Endothelial cell of umbilical vein (primary cell): Measurements from ENCODE around the gene SPRY4. TPM values are rescaled to one million over a fixed set of nuclear protein-coding genes. Genes with fewer than 3 reads are reported as not detected.

ENCODE experiments used
- BruUV-seq: library from RNA; stranded (reverse); fragments of 400-500 nt; replicated peaks from 2 replicates; lab custom pipeline; 2021; lab: Mats Ljungman, UMichigan
- CTCF ChIA-PET: fragments of 300-600, 350-600 bp; sonication (Branson Sonifier 250); formaldehyde crosslinking; loops from one replicate; lab custom pipeline; 2021; ENCODE audit warnings: antibody characterized with exemption, inconsistent platforms; lab: Charles Lee
- POLR2A ChIA-PET: fragments of 300-600, 350-600 bp; sonication (Branson Sonifier 250); formaldehyde crosslinking; loops from one replicate; lab custom pipeline; 2021; ENCODE audit warnings: antibody characterized with exemption, inconsistent platforms; lab: Charles Lee
- DNase-seq: peaks from one replicate; pipeline ENCODE4 v3.0.0-alpha.2; 2011; ENCODE audit warnings: low read depth, low spot score
- FAIRE-seq: peaks from 2 replicates; lab custom pipeline; 2011; peaks lifted over from hg19 to GRCh38; lab: Jason Lieb, UNC
- H2AFZ ChIP-seq: 2 replicates; pipeline ENCODE4 v1.6.0; 2012; ENCODE audit warnings: low read depth, low read length, control low read depth, inconsistent platforms
- H3K27ac ChIP-seq: 2 replicates; pipeline ENCODE4 v1.5.1; 2011; ENCODE audit warnings: low read depth, mild to moderate bottlenecking, control low read depth, low read length, moderate library complexity; ENCODE audit not compliant: insufficient read depth
- H3K27me3 ChIP-seq, 2 experiments: 2 replicates each; pipeline versions ENCODE4 v1.6.0 to v1.6.1; 2011; ENCODE audit warnings: low read length in 2 of 2, mixed read lengths in 1 of 2; ENCODE audit not compliant: control insufficient read depth in 2 of 2, insufficient read depth in 2 of 2
- H3K36me3 ChIP-seq, 2 experiments: 2 replicates in 1 of 2; 3 replicates in 1 of 2; pipeline ENCODE4 v1.5.1; 2011; ENCODE audit warnings: low read length in 2 of 2, mild to moderate bottlenecking in 1 of 2, moderate library complexity in 1 of 2; ENCODE audit not compliant: control insufficient read depth in 2 of 2, insufficient read depth in 2 of 2; ENCODE audit errors: extremely low read depth in 1 of 2
- H3K4me1 ChIP-seq: 3 replicates; pipeline ENCODE4 v1.5.1; 2011; ENCODE audit warnings: mild to moderate bottlenecking, low read length; ENCODE audit not compliant: control insufficient read depth, insufficient read depth; ENCODE audit errors: extremely low read depth
- H3K4me2 ChIP-seq: 2 replicates; pipeline ENCODE4 v1.6.1; 2011; ENCODE audit warnings: low read length, control low read depth, mixed read lengths; ENCODE audit not compliant: insufficient read depth
- H3K4me3 ChIP-seq, 3 experiments: fragments of 200-600 bp in 1 of 3; sonication (generic), shearing (Covaris generic) in 1 of 3; replicated peaks in 1 of 3; 2 replicates each; pipeline ENCODE4 v1.5.1; 2011 to 2016; ENCODE audit warnings: control low read depth in 3 of 3, low read length in 3 of 3, mild to moderate bottlenecking in 2 of 3, inconsistent platforms in 1 of 3, low read depth in 1 of 3, moderate library complexity in 1 of 3; ENCODE audit not compliant: insufficient read depth in 1 of 3
- H3K79me2 ChIP-seq: 2 replicates; pipeline ENCODE4 v1.6.0; 2012; ENCODE audit warnings: low read length, inconsistent platforms; ENCODE audit not compliant: control insufficient read depth, insufficient read depth
- H3K9ac ChIP-seq: replicated peaks from 2 replicates; pipeline ENCODE3; 2011; ENCODE audit warnings: low read length, control low read depth; ENCODE audit not compliant: insufficient read depth; ENCODE audit errors: extremely low read depth
- H3K9me1 ChIP-seq: replicated peaks from 3 replicates; pipeline ENCODE4 v1.6.0; 2011; ENCODE audit warnings: mild to moderate bottlenecking, low read length; ENCODE audit not compliant: control insufficient read depth, insufficient read depth; ENCODE audit errors: extremely low read depth
- H3K9me3 ChIP-seq: replicated peaks from 2 replicates; pipeline ENCODE4 v1.5.1; 2012; ENCODE audit warnings: low read length, inconsistent platforms; ENCODE audit not compliant: control insufficient read depth, insufficient read depth
- H4K20me1 ChIP-seq: replicated peaks from 2 replicates; pipeline ENCODE3; 2011; ENCODE audit warnings: mild to moderate bottlenecking, low read length; ENCODE audit not compliant: control insufficient read depth, insufficient read depth; ENCODE audit errors: extremely low read depth
- EZH2 ChIP-seq: IDR thresholded peaks from 2 replicates; pipeline ENCODE4 v1.6.1; 2012; ENCODE audit warnings: borderline replicate concordance, low read depth, mild to moderate bottlenecking, moderate library complexity, low read length, inconsistent platforms; ENCODE audit not compliant: severe bottlenecking
- FOS ChIP-seq: IDR thresholded peaks from 2 replicates; pipeline ENCODE4 v1.6.1; 2011; ENCODE audit warnings: mild to moderate bottlenecking, low read length, moderate library complexity, borderline replicate concordance; ENCODE audit not compliant: insufficient read depth
- GATA2 ChIP-seq: IDR thresholded peaks from 2 replicates; pipeline ENCODE4 v1.7.0; 2011; ENCODE audit warnings: low read depth, mild to moderate bottlenecking, moderate library complexity, mixed read lengths, low read length; ENCODE audit not compliant: insufficient read length, insufficient read depth
- JUN ChIP-seq: IDR thresholded peaks from 2 replicates; pipeline ENCODE4 v1.6.1; 2011; ENCODE audit warnings: borderline replicate concordance, low read depth; ENCODE audit not compliant: insufficient read length, insufficient read depth
- MAX ChIP-seq: IDR thresholded peaks from 2 replicates; pipeline ENCODE4 v1.6.1; 2011; ENCODE audit not compliant: insufficient read depth, insufficient read length
- MYC ChIP-seq: IDR thresholded peaks from one replicate; pipeline ENCODE4 v1.6.1; 2011; ENCODE audit warnings: mild to moderate bottlenecking, low read depth, low read length
- POLR2A ChIP-seq: IDR thresholded peaks from 2 replicates; pipeline ENCODE4 v1.6.1; 2012; ENCODE audit warnings: low read depth, mild to moderate bottlenecking, control low read depth, low read length
- POLR2AphosphoS5 ChIP-seq: IDR thresholded peaks from 2 replicates; pipeline ENCODE4 v1.6.1; 2012; ENCODE audit warnings: low read depth, mild to moderate bottlenecking, control low read depth, low read length, moderate library complexity; ENCODE audit not compliant: insufficient read depth
- dilution Hi-C: fragments of 300-500 bp; cut with MboI; formaldehyde crosslinking; loops from one replicate; pipeline ENCODE4 v1.15.0; 2019; ENCODE audit warnings: low sequenced_read_pairs; ENCODE audit not compliant: extremely low pct_ligation_motif_present
- intact Hi-C: fragments of 100-400 bp; cut with micrococcal nuclease; formaldehyde crosslinking; loops from one replicate; pipeline ENCODE4 v1.10.0; 2022
- polyA plus RNA-seq, 4 experiments: library from polyadenylated mRNA; depleted of rRNA in 3 of 4; stranded (reverse) in 3 of 4; unstranded in 1 of 4; fragments of >200 nt; gene quantifications; 2 replicates each; pipeline versions ENCODE4 v1.2.1 to v1.2.3, GENCODE V29; 2011 to 2012; ENCODE audit warnings: missing spikeins in 1 of 4
- total RNA-seq: library from RNA; stranded (reverse); gene quantifications from 2 replicates; pipeline ENCODE4 v1.2.3, GENCODE V29; 2021
- TF ChIP-seq, protein P1 (sequence below), 2 donors: IDR thresholded peaks; 1 replicate in 1 of 2; 2 replicates in 1 of 2; pipeline ENCODE4 v1.5.1; 2011; ENCODE audit warnings: low read length in 2 of 2, mild to moderate bottlenecking in 2 of 2, moderate library complexity in 2 of 2, control low read depth in 1 of 2, inconsistent platforms in 1 of 2, low read depth in 1 of 2; ENCODE audit not compliant: insufficient read depth in 1 of 2; ENCODE audit errors: extremely low read depth in 1 of 2

SPRY4 gene
- total and polyA plus RNA-seq, 2 donors (not counting 3 experiments of a cell fraction or from before 2014, with no cell fraction given), result 9.3 to 33.9 TPM

GRCh38 chr5:142322747-142323479 lies 1.9 kb downstream of the SPRY4 start:
- no peaks in the 10 kb centered on the region for H4K20me1 ChIP-seq
- dilution Hi-C loops (no loop called here), intact Hi-C loops (loop anchor here (10.0 kb wide), 1 partner anchor 308 kb away; the partner anchor contains the start of gene GNPDA1)
- DNase-seq (peak; percentile 9), FAIRE-seq (peak; percentile 70)
- H2AFZ ChIP-seq, result no peak overlapping the region
- no peaks in the 10 kb centered on the region for H3K36me3 ChIP-seq
- H3K27me3 ChIP-seq, result no peaks in the 10 kb centered on the region
- H3K4me2 ChIP-seq, result peak overlapping the region; percentile 91
- BruUV-seq, result no TSS peak
- H3K4me3 ChIP-seq, result peak overlapping the region; percentile 76 to 89 (median 81)
- H3K9ac ChIP-seq, result peak overlapping the region; percentile 85
- TF ChIP-seq POLR2AphosphoS5 (no peak), GATA2 (no peak), EZH2 (no peak), JUN (no peak), MYC (no peak), MAX (no peak), POLR2A (no peak), FOS (no peak)
- TF ChIP-seq, protein P1, sequence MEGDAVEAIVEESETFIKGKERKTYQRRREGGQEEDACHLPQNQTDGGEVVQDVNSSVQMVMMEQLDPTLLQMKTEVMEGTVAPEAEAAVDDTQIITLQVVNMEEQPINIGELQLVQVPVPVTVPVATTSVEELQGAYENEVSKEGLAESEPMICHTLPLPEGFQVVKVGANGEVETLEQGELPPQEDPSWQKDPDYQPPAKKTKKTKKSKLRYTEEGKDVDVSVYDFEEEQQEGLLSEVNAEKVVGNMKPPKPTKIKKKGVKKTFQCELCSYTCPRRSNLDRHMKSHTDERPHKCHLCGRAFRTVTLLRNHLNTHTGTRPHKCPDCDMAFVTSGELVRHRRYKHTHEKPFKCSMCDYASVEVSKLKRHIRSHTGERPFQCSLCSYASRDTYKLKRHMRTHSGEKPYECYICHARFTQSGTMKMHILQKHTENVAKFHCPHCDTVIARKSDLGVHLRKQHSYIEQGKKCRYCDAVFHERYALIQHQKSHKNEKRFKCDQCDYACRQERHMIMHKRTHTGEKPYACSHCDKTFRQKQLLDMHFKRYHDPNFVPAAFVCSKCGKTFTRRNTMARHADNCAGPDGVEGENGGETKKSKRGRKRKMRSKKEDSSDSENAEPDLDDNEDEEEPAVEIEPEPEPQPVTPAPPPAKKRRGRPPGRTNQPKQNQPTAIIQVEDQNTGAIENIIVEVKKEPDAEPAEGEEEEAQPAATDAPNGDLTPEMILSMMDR (IDR thresholded peaks at IDR 0.05; ENCODE audit: extremely low read depth in 1 of 2, insufficient read depth in 1 of 2, low read depth in 1 of 2, low read length in 2 of 2), result no peak
- no peaks in the 10 kb centered on the region for H3K9me1 ChIP-seq
- peaks cover 62% of the 10 kb centered on the region for H3K4me1 ChIP-seq
- ChIA-PET POLR2A (interaction anchor here (0.6 to 0.8 kb wide), 4 partner anchors 13 to 226 kb away, joined by 3 to 8 read pairs (median 4); no protein-coding TSS in a partner anchor), CTCF (interaction anchor here (0.9 to 8.8 kb wide), 9 partner anchors 26 to 223 kb away, joined by 3 to 128 read pairs (median 5); no protein-coding TSS in a partner anchor)
- H3K79me2 ChIP-seq, result peaks cover 77% of the 10 kb centered on the region
- H3K9me3 ChIP-seq, result no peaks in the 10 kb centered on the region
- peak overlapping the region; percentile 88 for H3K27ac ChIP-seq
